GM19395 (cell line): Measurements from ENCODE around the gene FRMD4A.

ENCODE experiments used
- ATAC-seq: cut with Tn5 transposase; IDR thresholded peaks from one replicate; pipeline ENCODE4 v1.9.1; 2021; ENCODE audit warnings: mild to moderate bottlenecking, moderate library complexity; ENCODE audit not compliant: unreplicated experiment

Gene FRMD4A

GRCh38 chr10:14345262-14345661 is 14.5 kb upstream of the FRMD4A start:
- no peak for ATAC-seq

- no peak for ATAC-seq
Observed at GRCh38 chr10:14340051-14340744, 9.5 kb upstream of the FRMD4A start.

GRCh38 chr10:14336736-14337135 is 6.0 kb upstream of the FRMD4A start:
- ATAC-seq = no peak

GRCh38 chr10:14334771-14335170 is 4.0 kb upstream of the FRMD4A start:
- no peak for ATAC-seq

- no peak for ATAC-seq
Observed at GRCh38 chr10:14333606-14334005, 2.9 kb upstream of the FRMD4A start.

GRCh38 chr10:14332903-14333302 is 2.2 kb upstream of the FRMD4A start:
- ATAC-seq = no peak

- ATAC-seq = no peak
Observed at GRCh38 chr10:14329746-14330173, 964 bp downstream of the FRMD4A start.

- no peak for ATAC-seq
Observed at GRCh38 chr10:14328881-14329672, 1.6 kb downstream of the FRMD4A start.

GRCh38 chr10:14327527-14327926 is 3.2 kb downstream of the FRMD4A start:
- no peak for ATAC-seq

- no peak for ATAC-seq
Observed at GRCh38 chr10:14326581-14326980, 4.1 kb downstream of the FRMD4A start.

- no peak for ATAC-seq
Observed at GRCh38 chr10:14325325-14325955, 5.3 kb downstream of the FRMD4A start.

GRCh38 chr10:14322526-14323188 is 8.1 kb downstream of the FRMD4A start:
- no peak for ATAC-seq

GRCh38 chr10:14318007-14318406 is 12.7 kb downstream of the FRMD4A start:
- ATAC-seq = no peak

- ATAC-seq = no peak
Observed at GRCh38 chr10:14312014-14312413, 18.7 kb downstream of the FRMD4A start.

GRCh38 chr10:14311206-14311957 is 19.3 kb downstream of the FRMD4A start:
- ATAC-seq = no peak

GRCh38 chr10:14309593-14309992 is 21.1 kb downstream of the FRMD4A start:
- ATAC-seq = no peak

- ATAC-seq = no peak
Observed at GRCh38 chr10:14306190-14306589, 24.5 kb downstream of the FRMD4A start.

- no peak for ATAC-seq
Observed at GRCh38 chr10:14304046-14304445, 26.7 kb downstream of the FRMD4A start.

GRCh38 chr10:14302035-14302434 is 28.7 kb downstream of the FRMD4A start:
- ATAC-seq = no peak

GRCh38 chr10:14299556-14299955 is 31.2 kb downstream of the FRMD4A start:
- no peak for ATAC-seq
